ENCODE data around the gene EDEM2.
"Not testable (repeated sequence)": the region's sequence is repeated elsewhere in the genome, so short reads cannot be mapped to it uniquely, and the experiment has no call there.

The EDEM2 gene

GRCh38 chr20:35165221-35166185 is 18.4 kb upstream of the EDEM2 start:
- no peak overlapping the region for H2BK15ac ChIP-seq (replicated peaks; ENCODE audit: low read depth)
- H2BK5ac ChIP-seq (ENCODE audit: low read length), result no peak overlapping the region
- no peaks in the 10 kb centered on the region for H3K27me3 ChIP-seq (ENCODE audit: insufficient read depth, low read length, poor library complexity)
- H3K23ac ChIP-seq (ENCODE audit: low read length), result no peak overlapping the region
- H3K27ac ChIP-seq (ENCODE audit: low read depth, low read length), result no peak overlapping the region
- H3K79me2 ChIP-seq (ENCODE audit: control insufficient read depth, insufficient read depth, low read length), result no peaks in the 10 kb centered on the region
- H2AK5ac ChIP-seq (ENCODE audit: low read length), result no peak overlapping the region
- no peak overlapping the region for H4K5ac ChIP-seq (ENCODE audit: low read length)
- H3K4ac ChIP-seq (ENCODE audit: low read depth, low read length), result no peak overlapping the region
- no peak overlapping the region for H3K4me3 ChIP-seq (ENCODE audit: low read length)
- no peak overlapping the region for H3K56ac ChIP-seq (ENCODE audit: low read length)
- no peak overlapping the region for H3K9ac ChIP-seq (ENCODE audit: low read length)
- no CpG with 5 or more reads among the region's 4 CpGs for WGBS (ENCODE audit: extremely low coverage, insufficient coverage, low lambda C conversion rate)
- no peaks in the 10 kb centered on the region for H3K79me1 ChIP-seq (ENCODE audit: low read length)
- DNase-seq, result no peak
- H4K8ac ChIP-seq (ENCODE audit: low read depth, low read length), result no peak overlapping the region
- no peaks in the 10 kb centered on the region for H3K36me3 ChIP-seq (ENCODE audit: control insufficient read depth, insufficient read depth, low read length)
- H2BK120ac ChIP-seq (ENCODE audit: low read depth, low read length), result no peak overlapping the region
- H3K4me2 ChIP-seq (ENCODE audit: low read length), result no peak overlapping the region
- H3K18ac ChIP-seq (ENCODE audit: low read length), result no peak overlapping the region
- H3K4me1 ChIP-seq (ENCODE audit: control insufficient read depth, low read depth, low read length), result peaks cover 3% of the 10 kb centered on the region

- H3K27ac ChIP-seq (ENCODE audit: low read depth, low read length); H3K36me3 ChIP-seq (ENCODE audit: control insufficient read depth, insufficient read depth, low read length); H3K4me3 ChIP-seq (ENCODE audit: low read length); H2BK120ac ChIP-seq (ENCODE audit: low read depth, low read length); DNase-seq; H4K8ac ChIP-seq (ENCODE audit: low read depth, low read length); H4K5ac ChIP-seq (ENCODE audit: low read length); H3K56ac ChIP-seq (ENCODE audit: low read length); H2BK15ac ChIP-seq (replicated peaks; ENCODE audit: low read depth); H3K18ac ChIP-seq (ENCODE audit: low read length); H3K79me2 ChIP-seq (ENCODE audit: control insufficient read depth, insufficient read depth, low read length); H2AK5ac ChIP-seq (ENCODE audit: low read length); H3K23ac ChIP-seq (ENCODE audit: low read length); H2BK5ac ChIP-seq (ENCODE audit: low read length); H3K4ac ChIP-seq (ENCODE audit: low read depth, low read length); H3K27me3 ChIP-seq (ENCODE audit: insufficient read depth, low read length, poor library complexity); H3K4me2 ChIP-seq (ENCODE audit: low read length); H3K4me1 ChIP-seq (ENCODE audit: control insufficient read depth, low read depth, low read length); H3K9ac ChIP-seq (ENCODE audit: low read length); H3K79me1 ChIP-seq (ENCODE audit: low read length): not testable (repeated sequence)
Measured at GRCh38 chr20:35164531-35164930, 17.4 kb upstream of the EDEM2 start.

GRCh38 chr20:35160341-35160740 is 13.2 kb upstream of the EDEM2 start:
- not testable (repeated sequence) for H3K4me1 ChIP-seq (ENCODE audit: control insufficient read depth, low read depth, low read length); H3K18ac ChIP-seq (ENCODE audit: low read length); H2BK15ac ChIP-seq (replicated peaks; ENCODE audit: low read depth); H2BK120ac ChIP-seq (ENCODE audit: low read depth, low read length); H3K79me2 ChIP-seq (ENCODE audit: control insufficient read depth, insufficient read depth, low read length); H2BK5ac ChIP-seq (ENCODE audit: low read length); H3K56ac ChIP-seq (ENCODE audit: low read length); H2AK5ac ChIP-seq (ENCODE audit: low read length); H3K27me3 ChIP-seq (ENCODE audit: insufficient read depth, low read length, poor library complexity); H3K4ac ChIP-seq (ENCODE audit: low read depth, low read length); H3K79me1 ChIP-seq (ENCODE audit: low read length); H4K5ac ChIP-seq (ENCODE audit: low read length); H4K8ac ChIP-seq (ENCODE audit: low read depth, low read length); H3K23ac ChIP-seq (ENCODE audit: low read length); H3K36me3 ChIP-seq (ENCODE audit: control insufficient read depth, insufficient read depth, low read length); H3K4me3 ChIP-seq (ENCODE audit: low read length); DNase-seq; H3K27ac ChIP-seq (ENCODE audit: low read depth, low read length); H3K4me2 ChIP-seq (ENCODE audit: low read length); H3K9ac ChIP-seq (ENCODE audit: low read length)
- WGBS (ENCODE audit: extremely low coverage, insufficient coverage, low lambda C conversion rate), result no CpG with 5 or more reads among the region's 5 CpGs

GRCh38 chr20:35156978-35157377 is 9.8 kb upstream of the EDEM2 start:
- H3K4me1 ChIP-seq (ENCODE audit: control insufficient read depth, low read depth, low read length), result no peaks in the 10 kb centered on the region
- no peak overlapping the region for H2BK5ac ChIP-seq (ENCODE audit: low read length)
- H2AK5ac ChIP-seq (ENCODE audit: low read length), result no peak overlapping the region
- H3K79me1 ChIP-seq (ENCODE audit: low read length), result no peaks in the 10 kb centered on the region
- no peak for DNase-seq
- no peaks in the 10 kb centered on the region for H3K27me3 ChIP-seq (ENCODE audit: insufficient read depth, low read length, poor library complexity)
- no peak overlapping the region for H2BK15ac ChIP-seq (replicated peaks; ENCODE audit: low read depth)
- H3K4me2 ChIP-seq (ENCODE audit: low read length), result no peak overlapping the region
- H3K18ac ChIP-seq (ENCODE audit: low read length), result no peak overlapping the region
- no peak overlapping the region for H3K4ac ChIP-seq (ENCODE audit: low read depth, low read length)
- H3K23ac ChIP-seq (ENCODE audit: low read length), result no peak overlapping the region
- no peak overlapping the region for H4K8ac ChIP-seq (ENCODE audit: low read depth, low read length)
- WGBS (ENCODE audit: extremely low coverage, insufficient coverage, low lambda C conversion rate), result no CpG with 5 or more reads among the region's 6 CpGs
- no peak overlapping the region for H4K5ac ChIP-seq (ENCODE audit: low read length)
- no peaks in the 10 kb centered on the region for H3K79me2 ChIP-seq (ENCODE audit: control insufficient read depth, insufficient read depth, low read length)
- no peak overlapping the region for H3K4me3 ChIP-seq (ENCODE audit: low read length)
- no peak overlapping the region for H2BK120ac ChIP-seq (ENCODE audit: low read depth, low read length)
- H3K9ac ChIP-seq (ENCODE audit: low read length), result no peak overlapping the region
- H3K27ac ChIP-seq (ENCODE audit: low read depth, low read length), result no peak overlapping the region
- no peaks in the 10 kb centered on the region for H3K36me3 ChIP-seq (ENCODE audit: control insufficient read depth, insufficient read depth, low read length)
- no peak overlapping the region for H3K56ac ChIP-seq (ENCODE audit: low read length)

- Histone ChIP-seq H3K9ac (ENCODE audit: low read length) (no peak overlapping the region), H2BK120ac (ENCODE audit: low read depth, low read length) (no peak overlapping the region), H3K4ac (ENCODE audit: low read depth, low read length) (no peak overlapping the region), H3K79me2 (ENCODE audit: control insufficient read depth, insufficient read depth, low read length) (no peaks in the 10 kb centered on the region), H3K4me2 (ENCODE audit: low read length) (no peak overlapping the region), H3K4me3 (ENCODE audit: low read length) (no peak overlapping the region), H4K5ac (ENCODE audit: low read length) (no peak overlapping the region), H3K27me3 (ENCODE audit: insufficient read depth, low read length, poor library complexity) (no peaks in the 10 kb centered on the region), H3K56ac (ENCODE audit: low read length) (no peak overlapping the region), H3K23ac (ENCODE audit: low read length) (no peak overlapping the region), H2AK5ac (ENCODE audit: low read length) (no peak overlapping the region), H2BK5ac (ENCODE audit: low read length) (no peak overlapping the region), H3K79me1 (ENCODE audit: low read length) (no peaks in the 10 kb centered on the region), H2BK15ac (replicated peaks; ENCODE audit: low read depth) (no peak overlapping the region), H3K18ac (ENCODE audit: low read length) (no peak overlapping the region), H3K4me1 (ENCODE audit: control insufficient read depth, low read depth, low read length) (no peaks in the 10 kb centered on the region), H3K36me3 (ENCODE audit: control insufficient read depth, insufficient read depth, low read length) (no peaks in the 10 kb centered on the region), H4K8ac (ENCODE audit: low read depth, low read length) (no peak overlapping the region), H3K27ac (ENCODE audit: low read depth, low read length) (no peak overlapping the region)
- no peak for DNase-seq
- no CpG with 5 or more reads among the region's 2 CpGs for WGBS (ENCODE audit: extremely low coverage, insufficient coverage, low lambda C conversion rate)
Measured at GRCh38 chr20:35155936-35156335, 8.8 kb upstream of the EDEM2 start.

GRCh38 chr20:35151736-35152135 is 4.6 kb upstream of the EDEM2 start:
- Histone ChIP-seq H3K18ac (ENCODE audit: low read length) (no peak overlapping the region), H3K4ac (ENCODE audit: low read depth, low read length) (no peak overlapping the region), H3K79me1 (ENCODE audit: low read length) (no peaks in the 10 kb centered on the region), H3K27me3 (ENCODE audit: insufficient read depth, low read length, poor library complexity) (no peaks in the 10 kb centered on the region), H3K56ac (ENCODE audit: low read length) (no peak overlapping the region), H3K23ac (ENCODE audit: low read length) (no peak overlapping the region), H3K4me3 (ENCODE audit: low read length) (no peak overlapping the region), H3K36me3 (ENCODE audit: control insufficient read depth, insufficient read depth, low read length) (no peaks in the 10 kb centered on the region), H3K4me1 (ENCODE audit: control insufficient read depth, low read depth, low read length) (no peaks in the 10 kb centered on the region), H2BK15ac (replicated peaks; ENCODE audit: low read depth) (no peak overlapping the region), H2AK5ac (ENCODE audit: low read length) (no peak overlapping the region), H3K27ac (ENCODE audit: low read depth, low read length) (no peak overlapping the region), H3K79me2 (ENCODE audit: control insufficient read depth, insufficient read depth, low read length) (no peaks in the 10 kb centered on the region), H4K5ac (ENCODE audit: low read length) (no peak overlapping the region), H3K9ac (ENCODE audit: low read length) (no peak overlapping the region), H2BK120ac (ENCODE audit: low read depth, low read length) (no peak overlapping the region), H2BK5ac (ENCODE audit: low read length) (no peak overlapping the region), H3K4me2 (ENCODE audit: low read length) (no peak overlapping the region), H4K8ac (ENCODE audit: low read depth, low read length) (no peak overlapping the region)
- DNase-seq, result no peak
- WGBS (ENCODE audit: extremely low coverage, insufficient coverage, low lambda C conversion rate), result no CpG with 5 or more reads among the region's 4 CpGs

Data from mesendoderm (in vitro differentiated cells).